Activated B cell treated with CpG ODN at 0.5 μM for 24 hours (primary cell): ENCODE measurements around the gene KIRREL3. TPM values are rescaled to one million over a fixed set of nuclear protein-coding genes. Genes with fewer than 3 reads are reported as not detected.

Source experiments
- ATAC-seq: fragments of 200-7000 bp; cut with Tn5 transposase; one replicate; pipeline ENCODE4 v1.10.0; 2021; ENCODE audit warnings: low read depth, mild to moderate bottlenecking, moderate library complexity
- CTCF ChIA-PET: fragments of 350-600 bp; sonication (Branson Sonifier 250); formaldehyde crosslinking; loops from one replicate; lab custom pipeline; 2021; ENCODE audit warnings: antibody characterized with exemption; lab: Charles Lee
- POLR2A ChIA-PET: fragments of 350-600 bp; sonication (Branson Sonifier 250); formaldehyde crosslinking; loops from one replicate; lab custom pipeline; 2021; ENCODE audit warnings: antibody characterized with exemption; lab: Charles Lee
- DNase-seq: peaks from one replicate; pipeline ENCODE4 v3.0.0; 2022
- H3K27ac Mint-ChIP-seq: one replicate; pipeline ENCODE4 v1.8.0; 2020; ENCODE audit warnings: mixed read lengths
- H3K27me3 Mint-ChIP-seq: one replicate; pipeline ENCODE4 v1.8.0; 2021; ENCODE audit warnings: mixed read lengths
- H3K36me3 Mint-ChIP-seq: one replicate; pipeline ENCODE4 v1.8.0; 2021; ENCODE audit warnings: low read depth, mixed read lengths
- H3K4me1 Mint-ChIP-seq: one replicate; pipeline ENCODE4 v1.8.0; 2021; ENCODE audit warnings: mixed read lengths
- H3K4me3 Mint-ChIP-seq: one replicate; pipeline ENCODE4 v1.8.0; 2020; ENCODE audit warnings: mild to moderate bottlenecking, mixed read lengths
- H3K9me3 Mint-ChIP-seq: one replicate; pipeline ENCODE4 v1.8.0; 2020; ENCODE audit warnings: mixed read lengths
- intact Hi-C: fragments of 100-400 bp; cut with micrococcal nuclease; formaldehyde crosslinking; loops from one replicate; pipeline ENCODE4 v1.15.1; 2024
- total RNA-seq: library from RNA; stranded (reverse); gene quantifications from 2 replicates; pipeline ENCODE4 v1.2.3, GENCODE V29; 2022
- TF ChIP-seq, protein P1 (sequence below): fragments of 200-600 bp; IDR thresholded peaks from one replicate; pipeline ENCODE4 v1.8.0; 2022; ENCODE audit warnings: antibody characterized with exemption, mild to moderate bottlenecking

Gene KIRREL3
- total RNA-seq, 1 donor from 2014 or later, result not detected

DNA sequence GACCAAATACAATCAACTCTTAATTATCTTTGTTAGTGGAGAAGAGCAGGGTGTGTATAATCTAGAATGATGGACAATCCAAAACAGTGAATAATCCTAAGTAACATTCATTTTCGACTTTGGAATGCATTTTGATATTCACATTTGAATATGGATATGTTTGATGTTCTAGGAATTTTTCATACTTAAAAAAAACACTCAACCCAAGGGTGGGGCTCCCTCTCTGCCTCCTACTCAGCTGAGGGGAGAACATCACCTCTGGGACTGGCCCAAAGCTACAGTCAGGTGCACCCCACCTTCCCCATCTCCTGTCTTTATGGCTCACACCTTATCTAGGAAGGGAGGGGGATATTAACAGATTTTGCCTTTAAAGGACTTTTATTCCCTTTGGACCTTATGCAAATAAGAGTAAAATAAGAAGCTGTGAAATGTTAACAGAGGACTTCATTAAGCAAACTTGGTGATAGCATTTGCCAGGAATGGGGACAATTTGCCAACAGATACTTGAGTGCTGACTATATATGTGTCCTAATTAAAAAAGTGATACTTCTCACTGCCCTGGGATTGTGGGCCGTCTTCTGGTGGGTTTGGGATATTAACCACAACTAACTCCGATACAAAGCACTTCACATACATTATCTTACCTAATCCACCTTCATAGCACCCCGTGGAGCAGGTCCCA, 458.1 kb downstream of the KIRREL3 start:
- TF ChIP-seq, protein P1, sequence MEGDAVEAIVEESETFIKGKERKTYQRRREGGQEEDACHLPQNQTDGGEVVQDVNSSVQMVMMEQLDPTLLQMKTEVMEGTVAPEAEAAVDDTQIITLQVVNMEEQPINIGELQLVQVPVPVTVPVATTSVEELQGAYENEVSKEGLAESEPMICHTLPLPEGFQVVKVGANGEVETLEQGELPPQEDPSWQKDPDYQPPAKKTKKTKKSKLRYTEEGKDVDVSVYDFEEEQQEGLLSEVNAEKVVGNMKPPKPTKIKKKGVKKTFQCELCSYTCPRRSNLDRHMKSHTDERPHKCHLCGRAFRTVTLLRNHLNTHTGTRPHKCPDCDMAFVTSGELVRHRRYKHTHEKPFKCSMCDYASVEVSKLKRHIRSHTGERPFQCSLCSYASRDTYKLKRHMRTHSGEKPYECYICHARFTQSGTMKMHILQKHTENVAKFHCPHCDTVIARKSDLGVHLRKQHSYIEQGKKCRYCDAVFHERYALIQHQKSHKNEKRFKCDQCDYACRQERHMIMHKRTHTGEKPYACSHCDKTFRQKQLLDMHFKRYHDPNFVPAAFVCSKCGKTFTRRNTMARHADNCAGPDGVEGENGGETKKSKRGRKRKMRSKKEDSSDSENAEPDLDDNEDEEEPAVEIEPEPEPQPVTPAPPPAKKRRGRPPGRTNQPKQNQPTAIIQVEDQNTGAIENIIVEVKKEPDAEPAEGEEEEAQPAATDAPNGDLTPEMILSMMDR, result no peak
- ChIA-PET CTCF (no interaction called here), POLR2A (no interaction called here)
- no peak overlapping the region for H3K27ac Mint-ChIP-seq
- DNase-seq, result no peak
- intact Hi-C loops, result no loop called here
- H3K27me3 Mint-ChIP-seq, result peaks cover 11% of the 10 kb centered on the region
- no peak overlapping the region for H3K4me3 Mint-ChIP-seq
- H3K9me3 Mint-ChIP-seq, result no peaks in the 10 kb centered on the region
- no peaks in the 10 kb centered on the region for H3K4me1 Mint-ChIP-seq
- H3K36me3 Mint-ChIP-seq, result no peaks in the 10 kb centered on the region
- no peak for ATAC-seq

DNA sequence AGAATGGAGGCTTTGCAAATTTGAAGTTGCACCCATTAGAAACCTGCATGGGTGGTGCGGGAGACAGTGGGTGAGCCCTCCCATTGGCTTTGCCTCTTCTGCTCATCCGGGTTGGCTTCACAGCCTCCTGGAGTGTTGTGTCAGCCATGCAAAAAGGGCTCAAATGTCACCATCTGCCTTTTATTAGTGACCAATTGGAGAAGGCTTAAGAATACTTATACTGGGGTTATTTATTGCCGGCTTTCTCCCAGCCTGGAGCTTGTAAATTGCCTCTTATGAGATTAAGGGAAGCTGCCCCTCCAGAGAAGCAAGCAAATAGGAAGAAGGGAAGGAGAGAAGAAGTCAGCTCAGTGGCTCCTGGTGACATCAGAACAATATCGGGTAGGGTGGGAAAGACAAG, 462.5 kb downstream of the KIRREL3 start:
- H3K36me3 Mint-ChIP-seq, result no peaks in the 10 kb centered on the region
- no peak for DNase-seq
- H3K4me3 Mint-ChIP-seq, result no peak overlapping the region
- TF ChIP-seq, protein P1, result no peak
- H3K27ac Mint-ChIP-seq, result no peak overlapping the region
- ATAC-seq, result no peak
- no peaks in the 10 kb centered on the region for H3K4me1 Mint-ChIP-seq
- intact Hi-C loops, result no loop called here
- ChIA-PET CTCF (no interaction called here), POLR2A (no interaction called here)
- no peaks in the 10 kb centered on the region for H3K9me3 Mint-ChIP-seq
- H3K27me3 Mint-ChIP-seq, result peaks cover 4% of the 10 kb centered on the region

DNA sequence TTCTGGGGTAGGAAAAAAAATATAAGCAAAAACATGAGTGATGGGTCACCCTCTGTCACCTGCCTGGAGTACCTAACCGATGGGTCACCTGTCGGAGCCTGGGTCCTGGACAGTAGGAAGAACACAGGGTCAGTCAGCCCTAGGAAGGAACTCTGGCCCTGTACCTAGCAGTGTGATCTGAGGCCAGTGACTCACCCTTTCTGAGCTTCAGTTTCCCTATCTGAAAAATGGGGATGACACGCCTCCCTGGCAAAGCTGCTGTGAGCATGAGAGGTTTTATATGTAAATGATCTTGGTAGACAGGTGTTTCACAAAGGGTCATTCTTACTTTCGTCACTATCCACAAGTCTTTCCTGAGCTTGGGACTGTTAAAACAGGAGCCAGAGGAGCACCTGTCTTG, 463.1 kb downstream of the KIRREL3 start:
- TF ChIP-seq, protein P1, result no peak
- Mint-ChIP-seq H3K27ac (no peak overlapping the region), H3K4me1 (no peaks in the 10 kb centered on the region), H3K4me3 (no peak overlapping the region), H3K36me3 (no peaks in the 10 kb centered on the region), H3K27me3 (peaks cover 4% of the 10 kb centered on the region), H3K9me3 (no peaks in the 10 kb centered on the region)
- DNase-seq (no peak), ATAC-seq (no peak)
- intact Hi-C loops, result no loop called here
- ChIA-PET POLR2A (no interaction called here), CTCF (no interaction called here)

DNA sequence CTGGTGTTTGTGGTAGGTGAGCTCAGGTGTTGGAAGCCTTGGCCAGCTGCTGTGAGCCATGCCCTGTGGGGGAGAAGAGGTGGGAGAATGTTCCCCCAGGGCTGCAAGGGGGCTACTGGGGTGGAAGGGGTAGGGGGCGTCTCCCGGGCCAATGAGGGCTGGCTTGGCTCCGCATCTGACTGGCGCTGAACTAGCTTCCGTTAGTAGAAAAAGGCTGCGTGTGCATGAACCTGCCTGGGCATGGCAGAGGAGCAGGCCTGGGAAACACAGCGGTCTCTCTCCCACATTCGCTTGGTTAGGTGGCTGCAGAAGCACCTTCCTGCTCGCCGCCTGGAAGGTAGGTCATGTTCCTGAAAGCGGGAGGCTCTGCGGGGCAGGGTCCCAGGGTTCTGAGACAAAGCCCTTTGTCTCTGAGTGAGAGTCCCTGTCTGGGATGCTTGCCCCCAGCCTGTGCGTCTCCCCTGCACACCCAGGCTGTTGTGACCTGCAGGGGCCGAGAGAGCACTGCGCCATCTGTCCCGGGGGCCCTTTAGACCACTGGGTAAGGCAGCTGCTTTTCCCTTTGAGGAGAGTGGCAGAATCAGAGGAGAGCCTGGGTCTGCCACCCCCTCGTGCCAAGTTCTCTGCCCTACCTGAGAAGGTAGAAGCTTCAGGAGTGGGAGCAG, 466.3 kb downstream of the KIRREL3 start:
- H3K9me3 Mint-ChIP-seq, result no peaks in the 10 kb centered on the region
- H3K4me3 Mint-ChIP-seq, result no peak overlapping the region
- no peaks in the 10 kb centered on the region for H3K4me1 Mint-ChIP-seq
- DNase-seq (no peak), ATAC-seq (no peak)
- TF ChIP-seq, protein P1, result no peak
- H3K27ac Mint-ChIP-seq, result no peak overlapping the region
- H3K36me3 Mint-ChIP-seq, result no peaks in the 10 kb centered on the region
- intact Hi-C loops, result no loop called here
- H3K27me3 Mint-ChIP-seq, result peaks cover 6% of the 10 kb centered on the region
- ChIA-PET POLR2A (no interaction called here), CTCF (no interaction called here)

DNA sequence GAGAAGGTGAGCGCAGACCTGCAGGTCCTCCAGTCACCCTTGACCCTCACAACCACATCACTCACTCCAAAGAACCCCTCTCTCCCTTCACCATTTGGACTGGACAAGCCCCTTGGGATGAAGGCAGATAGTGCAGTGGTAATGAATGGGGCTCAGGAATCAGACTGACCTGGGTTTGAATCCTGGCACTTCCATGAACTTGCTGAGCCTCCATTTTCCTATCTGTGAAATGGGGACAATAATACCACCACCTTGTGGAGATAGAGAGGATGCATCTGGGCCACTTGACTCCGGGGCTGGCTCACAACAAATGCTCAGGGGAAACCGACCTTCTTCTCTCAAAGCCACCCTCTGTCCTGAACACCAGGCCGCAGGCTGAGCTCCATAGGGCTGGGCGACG, 467.0 kb downstream of the KIRREL3 start:
- DNase-seq, result no peak
- ChIA-PET CTCF (no interaction called here), POLR2A (interaction anchor here (0.6 kb wide), 1 partner anchor 49 kb away, joined by 6 read pairs; no protein-coding TSS in a partner anchor)
- no peak for ATAC-seq
- intact Hi-C loops, result no loop called here
- Mint-ChIP-seq H3K4me3 (no peak overlapping the region), H3K27ac (no peak overlapping the region), H3K4me1 (no peaks in the 10 kb centered on the region), H3K9me3 (no peaks in the 10 kb centered on the region), H3K27me3 (peaks cover 6% of the 10 kb centered on the region), H3K36me3 (no peaks in the 10 kb centered on the region)
- TF ChIP-seq, protein P1, result no peak
